Measurements from ENCODE around the gene KCNK3. TPM values are rescaled to one million over a fixed set of nuclear protein-coding genes. Genes with fewer than 3 reads are reported as not detected.

The KCNK3 gene
- total RNA-seq, 1 experiment from 2014 or later = 32.8 TPM

DNA sequence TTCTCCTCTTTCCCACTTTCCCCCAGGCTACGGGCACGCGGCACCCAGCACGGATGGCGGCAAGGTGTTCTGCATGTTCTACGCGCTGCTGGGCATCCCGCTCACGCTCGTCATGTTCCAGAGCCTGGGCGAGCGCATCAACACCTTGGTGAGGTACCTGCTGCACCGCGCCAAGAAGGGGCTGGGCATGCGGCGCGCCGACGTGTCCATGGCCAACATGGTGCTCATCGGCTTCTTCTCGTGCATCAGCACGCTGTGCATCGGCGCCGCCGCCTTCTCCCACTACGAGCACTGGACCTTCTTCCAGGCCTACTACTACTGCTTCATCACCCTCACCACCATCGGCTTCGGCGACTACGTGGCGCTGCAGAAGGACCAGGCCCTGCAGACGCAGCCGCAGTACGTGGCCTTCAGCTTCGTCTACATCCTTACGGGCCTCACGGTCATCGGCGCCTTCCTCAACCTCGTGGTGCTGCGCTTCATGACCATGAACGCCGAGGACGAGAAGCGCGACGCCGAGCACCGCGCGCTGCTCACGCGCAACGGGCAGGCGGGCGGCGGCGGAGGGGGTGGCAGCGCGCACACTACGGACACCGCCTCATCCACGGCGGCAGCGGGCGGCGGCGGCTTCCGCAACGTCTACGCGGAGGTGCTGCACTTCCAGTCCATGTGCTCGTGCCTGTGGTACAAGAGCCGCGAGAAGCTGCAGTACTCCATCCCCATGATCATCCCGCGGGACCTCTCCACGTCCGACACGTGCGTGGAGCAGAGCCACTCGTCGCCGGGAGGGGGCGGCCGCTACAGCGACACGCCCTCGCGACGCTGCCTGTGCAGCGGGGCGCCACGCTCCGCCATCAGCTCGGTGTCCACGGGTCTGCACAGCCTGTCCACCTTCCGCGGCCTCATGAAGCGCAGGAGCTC is 35.4 kb downstream of the KCNK3 start:
- POLR2A ChIA-PET = no interaction called here
- CTCF ChIA-PET = no interaction called here
- Histone ChIP-seq H3K4me1 (ENCODE audit: control insufficient read depth, insufficient read depth, low read length) (peaks cover 48% of the 10 kb centered on the region), H3K36me3 (ENCODE audit: control insufficient read depth, insufficient read depth, low read length) (no peaks in the 10 kb centered on the region), H3K4me3 (ENCODE audit: low read depth in 2 of 2, low read length in 2 of 2) (no peak overlapping the region), H3K9me3 (ENCODE audit: control insufficient read depth, insufficient read depth, low read depth, low read length) (no peaks in the 10 kb centered on the region), H3K27ac (ENCODE audit: low read length) (no peak overlapping the region), H3K27me3 (ENCODE audit: control insufficient read depth, insufficient read depth, low read length) (no peaks in the 10 kb centered on the region)
- intact Hi-C loops (cut with micrococcal nuclease; ENCODE audit: unreplicated experiment) = no loop called here
- in situ Hi-C loops (cut with HindIII; ENCODE audit: low pct_unique_long_range_greater_than_20kb, low sequenced_read_pairs) = no loop called here
- DNase-seq (ENCODE audit: low read depth, low spot score) (no peak), ATAC-seq (no peak)
- no TSS peak for BruUV-seq (replicated peaks)
- TF ChIP-seq, protein P1, sequence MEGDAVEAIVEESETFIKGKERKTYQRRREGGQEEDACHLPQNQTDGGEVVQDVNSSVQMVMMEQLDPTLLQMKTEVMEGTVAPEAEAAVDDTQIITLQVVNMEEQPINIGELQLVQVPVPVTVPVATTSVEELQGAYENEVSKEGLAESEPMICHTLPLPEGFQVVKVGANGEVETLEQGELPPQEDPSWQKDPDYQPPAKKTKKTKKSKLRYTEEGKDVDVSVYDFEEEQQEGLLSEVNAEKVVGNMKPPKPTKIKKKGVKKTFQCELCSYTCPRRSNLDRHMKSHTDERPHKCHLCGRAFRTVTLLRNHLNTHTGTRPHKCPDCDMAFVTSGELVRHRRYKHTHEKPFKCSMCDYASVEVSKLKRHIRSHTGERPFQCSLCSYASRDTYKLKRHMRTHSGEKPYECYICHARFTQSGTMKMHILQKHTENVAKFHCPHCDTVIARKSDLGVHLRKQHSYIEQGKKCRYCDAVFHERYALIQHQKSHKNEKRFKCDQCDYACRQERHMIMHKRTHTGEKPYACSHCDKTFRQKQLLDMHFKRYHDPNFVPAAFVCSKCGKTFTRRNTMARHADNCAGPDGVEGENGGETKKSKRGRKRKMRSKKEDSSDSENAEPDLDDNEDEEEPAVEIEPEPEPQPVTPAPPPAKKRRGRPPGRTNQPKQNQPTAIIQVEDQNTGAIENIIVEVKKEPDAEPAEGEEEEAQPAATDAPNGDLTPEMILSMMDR (IDR thresholded peaks at IDR 0.05) = no peak
- no peak for TF ChIP-seq POLR2AphosphoS5 (IDR thresholded peaks at IDR 0.05; ENCODE audit: low read depth, low read length)
- TF ChIP-seq, protein P2, sequence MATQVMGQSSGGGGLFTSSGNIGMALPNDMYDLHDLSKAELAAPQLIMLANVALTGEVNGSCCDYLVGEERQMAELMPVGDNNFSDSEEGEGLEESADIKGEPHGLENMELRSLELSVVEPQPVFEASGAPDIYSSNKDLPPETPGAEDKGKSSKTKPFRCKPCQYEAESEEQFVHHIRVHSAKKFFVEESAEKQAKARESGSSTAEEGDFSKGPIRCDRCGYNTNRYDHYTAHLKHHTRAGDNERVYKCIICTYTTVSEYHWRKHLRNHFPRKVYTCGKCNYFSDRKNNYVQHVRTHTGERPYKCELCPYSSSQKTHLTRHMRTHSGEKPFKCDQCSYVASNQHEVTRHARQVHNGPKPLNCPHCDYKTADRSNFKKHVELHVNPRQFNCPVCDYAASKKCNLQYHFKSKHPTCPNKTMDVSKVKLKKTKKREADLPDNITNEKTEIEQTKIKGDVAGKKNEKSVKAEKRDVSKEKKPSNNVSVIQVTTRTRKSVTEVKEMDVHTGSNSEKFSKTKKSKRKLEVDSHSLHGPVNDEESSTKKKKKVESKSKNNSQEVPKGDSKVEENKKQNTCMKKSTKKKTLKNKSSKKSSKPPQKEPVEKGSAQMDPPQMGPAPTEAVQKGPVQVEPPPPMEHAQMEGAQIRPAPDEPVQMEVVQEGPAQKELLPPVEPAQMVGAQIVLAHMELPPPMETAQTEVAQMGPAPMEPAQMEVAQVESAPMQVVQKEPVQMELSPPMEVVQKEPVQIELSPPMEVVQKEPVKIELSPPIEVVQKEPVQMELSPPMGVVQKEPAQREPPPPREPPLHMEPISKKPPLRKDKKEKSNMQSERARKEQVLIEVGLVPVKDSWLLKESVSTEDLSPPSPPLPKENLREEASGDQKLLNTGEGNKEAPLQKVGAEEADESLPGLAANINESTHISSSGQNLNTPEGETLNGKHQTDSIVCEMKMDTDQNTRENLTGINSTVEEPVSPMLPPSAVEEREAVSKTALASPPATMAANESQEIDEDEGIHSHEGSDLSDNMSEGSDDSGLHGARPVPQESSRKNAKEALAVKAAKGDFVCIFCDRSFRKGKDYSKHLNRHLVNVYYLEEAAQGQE (IDR thresholded peaks at IDR 0.05; ENCODE audit: insufficient read depth in 1 of 2, low read depth in 2 of 2, low read length in 1 of 2) = no peak
- no peak for TF ChIP-seq SIN3A (IDR thresholded peaks at IDR 0.05; ENCODE audit: borderline replicate concordance, insufficient read depth, low read depth, low read length)
- no peak for TF ChIP-seq TCF7L2 (IDR thresholded peaks at IDR 0.05; ENCODE audit: low read depth, low read length)

DNA sequence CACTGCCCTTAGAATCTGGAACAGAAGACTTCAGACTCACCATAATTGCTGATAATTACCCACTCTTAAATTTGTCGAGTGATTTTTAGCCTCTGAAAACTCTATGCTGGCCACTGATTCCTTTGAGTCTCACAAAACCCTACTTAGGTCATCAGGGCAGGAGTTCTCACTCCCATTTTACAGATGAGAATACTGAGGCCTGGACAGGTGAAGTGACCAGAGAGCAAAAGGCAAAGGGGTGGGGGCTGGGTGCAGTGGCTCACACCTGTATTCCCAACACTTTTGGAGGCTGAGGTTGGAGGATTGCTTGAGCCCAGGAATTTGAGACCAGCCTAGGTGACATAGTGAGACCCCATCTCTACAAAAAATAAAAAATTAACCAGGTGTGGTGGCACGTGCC is 36.8 kb downstream of the KCNK3 start:
- Histone ChIP-seq H3K27ac (ENCODE audit: low read length) (0 out of 2 replicates have a peak overlapping the region, but pooled peaks have one; percentile 8), H3K4me3 (ENCODE audit: low read depth in 2 of 2, low read length in 2 of 2) (no peak overlapping the region), H3K4me1 (ENCODE audit: control insufficient read depth, insufficient read depth, low read length) (peaks cover 34% of the 10 kb centered on the region), H3K27me3 (ENCODE audit: control insufficient read depth, insufficient read depth, low read length) (no peaks in the 10 kb centered on the region), H3K36me3 (ENCODE audit: control insufficient read depth, insufficient read depth, low read length) (no peaks in the 10 kb centered on the region), H3K9me3 (ENCODE audit: control insufficient read depth, insufficient read depth, low read depth, low read length) (no peaks in the 10 kb centered on the region)
- TF ChIP-seq SIN3A (IDR thresholded peaks at IDR 0.05; ENCODE audit: borderline replicate concordance, insufficient read depth, low read depth, low read length) = no peak
- no peak for TF ChIP-seq POLR2AphosphoS5 (IDR thresholded peaks at IDR 0.05; ENCODE audit: low read depth, low read length)
- TF ChIP-seq TCF7L2 (IDR thresholded peaks at IDR 0.05; ENCODE audit: low read depth, low read length) = no peak
- TF ChIP-seq, protein P2 (IDR thresholded peaks at IDR 0.05; ENCODE audit: insufficient read depth in 1 of 2, low read depth in 2 of 2, low read length in 1 of 2) = no peak
- TF ChIP-seq, protein P1 (IDR thresholded peaks at IDR 0.05) = no peak
- in situ Hi-C loops (cut with HindIII; ENCODE audit: low pct_unique_long_range_greater_than_20kb, low sequenced_read_pairs) (no loop called here), intact Hi-C loops (cut with micrococcal nuclease; ENCODE audit: unreplicated experiment) (no loop called here)
- BruUV-seq (replicated peaks) = TSS peak; percentile 57
- POLR2A ChIA-PET = no interaction called here
- DNase-seq (ENCODE audit: low read depth, low spot score) (no peak), ATAC-seq (no peak)
- CTCF ChIA-PET = no interaction called here
